HUES48 (cell line): ENCODE results near the gene TRIM74.
"Not testable (repeated sequence)": the region's sequence is repeated elsewhere in the genome, so short reads cannot be mapped to it uniquely, and the experiment has no call there.

Source experiments
- H3K27ac ChIP-seq: one replicate; pipeline ENCODE4 v1.7.0; 2013; ENCODE audit warnings: low read depth, low read length, inconsistent platforms
- H3K27me3 ChIP-seq: 2 replicates; pipeline ENCODE4 v1.6.1; 2013; ENCODE audit warnings: mild to moderate bottlenecking, low read length; ENCODE audit not compliant: control insufficient read depth, insufficient read depth
- H3K36me3 ChIP-seq: 2 replicates; pipeline ENCODE4 v1.6.1; 2013; ENCODE audit warnings: low read length; ENCODE audit not compliant: control insufficient read depth, insufficient read depth
- H3K4me1 ChIP-seq: 2 replicates; pipeline ENCODE4 v1.6.1; 2013; ENCODE audit warnings: mild to moderate bottlenecking, low read length; ENCODE audit not compliant: control insufficient read depth, insufficient read depth
- H3K4me3 ChIP-seq: 2 replicates; pipeline ENCODE4 v1.5.1; 2013; ENCODE audit warnings: mild to moderate bottlenecking, low read depth, low read length
- H3K9ac ChIP-seq: 2 replicates; pipeline ENCODE4 v1.6.1; 2013; ENCODE audit warnings: mild to moderate bottlenecking, low read depth, low read length, moderate library complexity
- H3K9me3 ChIP-seq: 2 replicates; pipeline ENCODE4 v1.6.1; 2013; ENCODE audit warnings: low read length; ENCODE audit not compliant: control insufficient read depth, insufficient read depth

Gene TRIM74

DNA sequence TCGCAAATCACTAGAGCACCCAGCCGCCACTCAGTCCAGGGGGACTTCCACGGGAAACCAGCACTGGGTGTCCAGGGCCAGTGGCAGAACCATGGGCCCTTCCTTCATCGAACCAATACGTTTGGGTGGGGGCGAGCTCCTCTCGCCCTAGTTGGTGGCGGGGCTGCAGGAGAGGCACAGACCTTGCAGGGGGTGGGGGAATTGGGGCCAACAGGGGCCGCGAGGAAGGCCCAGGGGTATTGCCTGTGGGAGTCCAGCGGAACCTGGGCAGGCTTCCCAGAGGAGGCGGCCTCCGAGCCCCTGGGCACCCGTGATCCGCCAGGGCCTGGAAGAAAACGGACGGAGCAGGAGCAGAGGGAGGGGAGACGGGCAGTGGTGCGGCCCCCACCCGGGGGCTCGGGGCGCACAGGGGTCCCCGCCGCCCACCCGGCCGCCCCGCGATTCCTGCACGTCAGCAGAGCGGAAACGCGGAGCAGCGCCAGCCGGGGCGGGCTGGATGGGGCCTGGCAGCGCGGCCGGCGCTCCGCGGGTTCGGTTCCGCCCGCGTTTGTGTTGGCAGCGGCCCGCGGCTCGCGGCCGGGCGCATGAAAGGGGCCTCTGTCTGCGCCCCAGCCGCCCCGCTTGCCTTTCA is 6.5 kb upstream of the TRIM74 start:
- H3K4me3 ChIP-seq, H3K36me3 ChIP-seq, H3K9me3 ChIP-seq, H3K27ac ChIP-seq, H3K27me3 ChIP-seq, H3K4me1 ChIP-seq, H3K9ac ChIP-seq: not testable (repeated sequence)

DNA sequence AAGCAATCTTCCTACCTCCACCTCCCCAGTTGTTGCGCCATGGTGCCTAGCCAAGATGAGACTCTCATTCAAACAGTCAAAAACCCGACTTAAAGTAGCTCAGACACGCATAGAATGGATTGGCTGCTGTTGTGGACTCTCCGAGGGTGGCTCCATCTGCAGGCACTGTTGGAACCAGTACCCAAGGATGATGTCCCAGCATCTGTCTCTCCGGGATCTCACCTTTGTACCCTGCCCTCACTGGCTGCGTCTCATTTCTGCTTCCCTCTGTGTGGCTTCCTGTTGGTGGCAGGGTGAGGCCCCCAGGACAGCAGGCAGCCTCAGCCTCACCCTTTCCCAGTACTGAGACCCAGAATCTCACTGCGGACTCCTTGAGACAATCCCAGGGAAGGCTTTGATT is 5.5 kb upstream of the TRIM74 start:
- H3K36me3 ChIP-seq, H3K9me3 ChIP-seq, H3K27me3 ChIP-seq, H3K4me1 ChIP-seq, H3K4me3 ChIP-seq, H3K9ac ChIP-seq, H3K27ac ChIP-seq: not testable (repeated sequence)

DNA sequence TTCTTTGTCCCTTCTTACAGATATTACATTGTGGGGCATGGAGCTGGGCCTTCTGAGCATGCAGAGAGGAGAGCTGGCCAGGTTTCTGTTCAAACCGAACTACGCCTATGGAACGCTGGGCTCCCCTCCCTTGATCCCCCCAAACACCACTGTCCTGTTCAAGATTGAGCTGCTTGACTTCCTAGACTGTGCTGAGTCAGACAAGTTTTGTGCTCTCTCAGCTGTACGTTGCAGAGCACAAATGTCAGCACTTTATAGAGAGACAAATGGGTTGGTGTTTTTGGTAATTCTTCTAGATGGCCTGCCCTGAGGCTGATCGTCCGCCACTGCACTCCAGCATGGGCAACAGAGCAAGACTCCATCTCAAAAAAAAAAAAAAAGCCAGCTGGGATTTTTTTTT is 2.2 kb upstream of the TRIM74 start:
- not testable (repeated sequence) for H3K27ac ChIP-seq, H3K9me3 ChIP-seq, H3K27me3 ChIP-seq, H3K36me3 ChIP-seq, H3K9ac ChIP-seq, H3K4me1 ChIP-seq, H3K4me3 ChIP-seq

DNA sequence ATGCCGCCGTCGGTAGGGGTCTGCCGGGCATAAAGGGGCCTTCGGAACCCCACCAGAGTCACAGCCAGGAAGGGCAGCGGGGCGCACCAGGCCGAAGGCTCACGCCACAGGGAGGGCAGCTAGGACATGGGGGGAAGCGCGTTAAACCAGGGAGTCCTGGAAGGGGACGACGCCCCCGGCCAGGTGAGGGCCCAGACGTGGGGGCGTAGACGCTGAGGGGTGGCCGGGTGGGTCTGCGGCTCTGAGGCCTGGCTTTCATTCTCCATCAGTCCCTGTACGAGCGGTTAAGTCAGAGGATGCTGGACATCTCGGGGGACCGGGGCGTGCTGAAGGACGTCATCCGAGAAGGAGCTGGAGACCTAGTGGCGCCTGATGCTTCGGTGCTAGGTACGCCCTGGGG is 422 bp upstream of the TRIM74 start:
- not testable (repeated sequence) for H3K27me3 ChIP-seq, H3K9ac ChIP-seq, H3K27ac ChIP-seq, H3K4me1 ChIP-seq, H3K4me3 ChIP-seq, H3K36me3 ChIP-seq, H3K9me3 ChIP-seq

DNA sequence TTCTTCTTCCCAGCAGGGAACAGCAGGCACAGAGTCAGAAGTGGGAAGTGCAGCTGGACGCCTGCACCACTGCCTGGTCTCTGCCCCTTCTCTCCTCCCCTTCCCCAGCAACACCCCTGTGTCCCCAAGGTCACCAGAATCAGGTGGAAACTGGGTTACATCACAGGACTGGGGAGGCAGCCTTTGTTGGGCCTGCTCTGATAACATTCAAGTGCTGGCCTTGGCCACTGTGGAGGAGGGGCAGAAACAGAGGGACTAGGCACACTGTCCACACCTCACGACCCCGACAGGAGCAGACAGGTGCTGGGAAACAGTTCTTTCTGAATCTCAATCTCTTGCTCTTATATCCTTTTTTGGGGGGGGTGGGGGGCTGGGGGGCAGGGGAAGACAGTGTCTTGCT is 2.4 kb downstream of the TRIM74 start:
- not testable (repeated sequence) for H3K4me3 ChIP-seq, H3K9me3 ChIP-seq, H3K36me3 ChIP-seq, H3K4me1 ChIP-seq, H3K27ac ChIP-seq, H3K27me3 ChIP-seq, H3K9ac ChIP-seq

DNA sequence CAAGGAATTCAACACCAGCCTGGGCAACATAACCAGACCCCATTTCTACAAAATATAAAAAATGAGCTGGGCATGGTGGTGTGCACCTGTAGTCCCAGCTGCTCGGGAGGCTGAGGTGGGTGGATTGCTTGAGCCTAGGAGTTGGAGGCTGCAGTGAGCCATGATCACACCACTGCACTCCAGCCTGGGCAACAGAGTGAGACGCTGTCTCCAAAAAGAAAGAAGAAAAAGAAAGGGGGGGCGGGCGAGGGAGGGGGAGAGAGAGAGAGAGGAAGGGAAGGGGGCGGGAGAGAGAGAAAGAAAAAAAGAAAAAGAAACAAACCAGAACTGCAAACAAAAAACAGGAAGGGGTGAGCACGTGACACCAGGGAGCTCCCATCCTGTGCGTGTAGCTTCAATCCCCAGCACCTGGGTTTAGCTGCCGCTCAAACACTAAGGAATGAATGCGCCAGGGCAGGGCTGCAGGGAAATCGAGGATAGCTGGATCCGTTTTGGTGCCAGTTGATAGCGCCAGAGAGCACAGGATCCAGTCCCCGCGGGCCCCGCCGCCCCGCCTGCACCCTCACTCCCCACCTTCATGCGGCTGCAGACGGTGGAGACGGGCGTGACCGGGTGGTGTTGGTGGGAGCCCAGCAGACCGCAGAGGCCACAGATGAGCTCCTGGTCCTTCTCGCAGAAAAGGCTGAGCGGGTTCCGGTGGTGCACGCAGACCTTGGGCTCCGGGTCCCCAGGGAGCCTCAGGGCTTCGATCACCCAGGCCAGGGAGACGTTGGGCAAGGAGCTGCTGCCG is 3.9 kb downstream of the TRIM74 start:
- H3K36me3 ChIP-seq, H3K4me3 ChIP-seq, H3K9me3 ChIP-seq, H3K9ac ChIP-seq, H3K27ac ChIP-seq, H3K27me3 ChIP-seq, H3K4me1 ChIP-seq: not testable (repeated sequence)

DNA sequence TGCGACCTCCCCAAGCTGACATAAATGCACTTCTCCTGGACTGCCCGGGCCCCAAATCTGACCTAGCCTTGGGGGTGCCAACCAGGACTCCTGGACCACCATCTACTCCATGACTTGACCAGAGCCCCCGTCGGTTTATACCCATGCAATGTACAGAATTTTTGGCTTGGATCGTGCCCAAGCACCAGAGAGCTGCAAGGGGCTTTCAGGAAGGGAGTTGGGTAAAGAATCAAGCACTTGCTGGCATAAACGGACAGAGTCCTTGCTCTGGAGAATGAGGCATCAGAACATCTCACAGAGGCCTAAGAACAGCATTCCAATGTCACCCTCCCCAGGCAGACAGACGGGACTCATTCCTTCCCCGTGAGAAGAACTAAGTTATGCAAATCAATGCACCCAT is 6.2 kb downstream of the TRIM74 start:
- H3K27me3 ChIP-seq, H3K9ac ChIP-seq, H3K36me3 ChIP-seq, H3K27ac ChIP-seq, H3K9me3 ChIP-seq, H3K4me3 ChIP-seq, H3K4me1 ChIP-seq: not testable (repeated sequence)

DNA sequence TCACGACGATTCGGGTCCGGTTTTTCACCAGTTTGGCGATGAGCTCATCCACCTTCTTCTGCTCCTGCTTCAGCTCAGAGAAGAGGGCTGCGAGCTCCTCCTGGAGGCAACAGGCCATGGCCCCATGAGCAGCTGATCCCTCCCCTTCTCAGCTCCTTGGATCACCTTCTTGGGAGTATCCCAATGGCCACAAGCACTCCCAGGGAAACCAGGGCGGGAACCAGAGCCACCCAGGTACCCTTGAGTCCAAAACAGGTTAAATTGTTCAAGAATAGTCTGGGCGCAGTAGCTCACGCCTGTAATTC is 8.0 kb downstream of the TRIM74 start:
- H3K9me3 ChIP-seq, H3K4me1 ChIP-seq, H3K27ac ChIP-seq, H3K27me3 ChIP-seq, H3K36me3 ChIP-seq, H3K9ac ChIP-seq, H3K4me3 ChIP-seq: not testable (repeated sequence)

DNA sequence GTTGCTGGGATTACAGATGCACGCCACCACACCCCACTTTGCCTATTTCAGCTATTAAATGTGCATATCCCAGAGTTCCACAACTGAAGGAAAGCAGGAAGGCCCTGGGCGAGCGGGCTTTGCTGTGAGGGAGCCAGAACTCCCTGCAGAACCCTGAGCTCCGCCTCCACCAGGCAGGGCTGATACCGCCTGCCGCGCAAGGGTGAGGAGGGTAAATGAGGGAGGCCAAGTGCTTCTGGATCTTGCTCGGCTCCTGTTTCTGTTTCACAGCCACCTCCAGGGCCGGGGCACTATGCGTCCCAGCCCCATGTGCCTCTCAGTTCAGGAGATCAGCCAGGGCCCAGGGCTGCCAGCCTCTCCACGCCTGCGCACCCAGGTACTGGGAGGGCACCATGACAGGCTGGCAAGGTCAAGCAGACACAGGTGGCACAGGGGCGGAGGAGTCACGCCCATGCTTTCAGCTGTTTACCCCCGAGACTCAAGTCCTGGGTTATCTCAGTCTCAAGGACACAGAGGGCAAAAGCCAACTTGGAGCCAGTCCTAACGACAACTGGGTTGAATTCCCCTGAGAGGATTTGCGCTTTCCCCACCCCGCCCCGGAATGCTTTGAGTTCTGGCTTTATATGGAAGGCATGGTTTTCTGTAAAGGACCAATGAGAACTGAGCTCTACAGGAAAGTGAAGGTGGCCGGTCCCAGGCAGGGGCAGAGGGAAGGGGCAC is 8.5 kb downstream of the TRIM74 start:
- not testable (repeated sequence) for H3K9me3 ChIP-seq, H3K4me3 ChIP-seq, H3K4me1 ChIP-seq, H3K36me3 ChIP-seq, H3K27me3 ChIP-seq, H3K9ac ChIP-seq, H3K27ac ChIP-seq

DNA sequence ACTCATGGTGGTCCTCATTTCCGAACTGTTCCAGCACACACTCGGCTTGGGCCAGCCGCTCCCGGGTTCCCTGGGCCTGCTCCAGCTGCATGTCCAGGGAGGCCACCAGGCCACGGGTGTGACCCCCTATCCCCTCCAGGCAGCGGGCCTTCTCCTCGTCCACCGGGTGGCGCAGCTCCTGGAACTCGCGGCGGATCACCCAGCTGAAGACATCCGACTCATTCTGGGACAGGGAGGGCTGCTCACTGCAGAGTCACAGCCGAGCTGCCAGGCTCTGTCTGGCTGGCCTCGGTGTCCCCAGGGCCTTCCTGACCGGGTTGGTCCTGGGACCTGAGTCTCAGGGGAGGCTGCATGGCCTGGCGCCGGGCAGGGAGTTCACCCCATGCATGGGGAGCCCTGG is 9.2 kb downstream of the TRIM74 start:
- H3K27ac ChIP-seq, H3K4me3 ChIP-seq, H3K9ac ChIP-seq, H3K27me3 ChIP-seq, H3K36me3 ChIP-seq, H3K4me1 ChIP-seq, H3K9me3 ChIP-seq: not testable (repeated sequence)

DNA sequence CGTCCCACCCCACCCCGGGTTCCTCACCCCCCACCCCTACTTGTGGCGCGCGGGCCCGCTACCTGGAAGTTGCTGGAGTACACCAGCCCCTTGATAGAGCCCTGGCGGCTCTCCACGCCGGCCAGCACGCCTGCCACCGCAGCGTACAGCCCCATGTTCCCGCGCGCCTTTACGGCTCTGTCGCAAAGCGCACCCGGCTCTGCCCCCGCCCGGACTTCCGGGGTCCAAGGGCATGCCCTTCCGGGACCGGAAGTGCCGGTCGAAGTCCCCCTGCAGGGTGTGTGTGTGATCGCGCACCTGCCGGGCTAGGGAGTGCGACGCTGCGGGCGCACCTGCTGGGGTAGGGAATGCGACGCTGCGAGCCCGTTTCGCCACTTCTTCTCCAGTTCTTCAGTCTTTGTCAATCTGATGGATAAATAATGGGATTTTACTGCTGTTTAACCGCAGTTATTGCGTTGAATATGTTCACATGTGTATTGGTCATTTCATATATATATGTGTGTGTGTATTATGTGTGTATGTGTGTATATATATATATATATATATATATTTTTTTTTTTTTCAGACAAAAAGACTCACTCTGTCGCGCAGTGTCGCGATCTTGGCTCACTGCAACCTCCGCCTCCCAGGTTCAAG is 14.6 kb downstream of the TRIM74 start:
- H3K9me3 ChIP-seq, H3K4me1 ChIP-seq, H3K27ac ChIP-seq, H3K4me3 ChIP-seq, H3K27me3 ChIP-seq, H3K36me3 ChIP-seq, H3K9ac ChIP-seq: not testable (repeated sequence)
